Lower leg skin (tissue), 4 donors: Measurements from ENCODE around the gene ABHD15. TPM values are rescaled to one million over a fixed set of nuclear protein-coding genes. Genes with fewer than 3 reads are reported as not detected.

Source experiments
- DNase-seq, 2 donors: peaks; one replicate each; pipeline ENCODE4 v3.0.0-alpha.2; 2019; ENCODE audit warnings: low spot score in 2 of 2
- H3K4me3 ChIP-seq: fragments of 200-600 bp; sonication (generic); 2 replicates; pipeline ENCODE4 v1.5.1; 2017; ENCODE audit warnings: mild to moderate bottlenecking, low read depth; ENCODE audit not compliant: poor library complexity, severe bottlenecking
- CTCF ChIP-seq, 3 donors: fragments of 450-650 bp; IDR thresholded peaks; one replicate each; pipeline ENCODE4 v1.5.1; 2016; ENCODE audit warnings: antibody characterized with exemption in 3 of 3, mild to moderate bottlenecking in 3 of 3, moderate library complexity in 2 of 3
- POLR2A ChIP-seq, 2 donors: fragments of 450-650 bp; IDR thresholded peaks; one replicate each; pipeline ENCODE4 v1.6.1; 2016 to 2017; ENCODE audit warnings: antibody characterized with exemption in 2 of 2, mild to moderate bottlenecking in 1 of 2, moderate library complexity in 1 of 2
- WGBS, 2 donors: methylation state at CpG; one replicate each; pipeline ENCODE4 v1.1.5; 2018; 5-methylcytosine and 5-hydroxymethylcytosine counted together
- intact Hi-C: fragments of 100-400 bp; cut with DNase I; formaldehyde crosslinking; loops from one replicate; pipeline ENCODE4 v1.15.0; 2023; ENCODE audit warnings: low total_unique reads
- total RNA-seq, 4 donors: library from RNA; depleted of rRNA; stranded (reverse); fragments of >200 nt; gene quantifications; one replicate each; pipeline ENCODE4 v1.1.0, GENCODE V29; 2016

The ABHD15 gene
- total RNA-seq, 4 donors from 2014 or later = 4.1 to 10.4 (median 7.5) TPM

- peak within 1 kb of the TSS; percentile 68 for H3K4me3 ChIP-seq
- WGBS, 2 donors = 2 to 4% methylated on average over 18 to 51 of the region's 85 CpGs
- intact Hi-C loops = no loop called here
- TF ChIP-seq CTCF (IDR thresholded peaks at IDR 0.05) (no peak), POLR2A (IDR thresholded peaks at IDR 0.05) (no peak)
- peak; percentile 84 to 97 for DNase-seq
Observed at GRCh38 chr17:29568331-29569244, 1.8 kb upstream of the ABHD15 start, which contains the start of gene TP53I13. Gene TP53I13, plus strand, starts transcription at chr17:29568701. Its CDS starts 58 bp downstream, at chr17:29568759.

- TF ChIP-seq POLR2A (IDR thresholded peaks at IDR 0.05) (no peak), CTCF (IDR thresholded peaks at IDR 0.05) (no peak)
- intact Hi-C loops = no loop called here
- WGBS, 2 donors = 0 to 1% methylated on average over 28 to 36 of the region's 63 CpGs
- peak overlapping the region; percentile 68 for H3K4me3 ChIP-seq
- peak; percentile 29 to 94 for DNase-seq
Observed at GRCh38 chr17:29567554-29568330, 905 bp upstream of the ABHD15 start.

- TF ChIP-seq CTCF (IDR thresholded peaks at IDR 0.05) (no peak), POLR2A (IDR thresholded peaks at IDR 0.05) (no peak)
- intact Hi-C loops = no loop called here
- 0 to 1% methylated on average over 22 to 24 of the region's 27 CpGs for WGBS, 2 donors
- no peak for DNase-seq
- peak overlapping the region; percentile 68 for H3K4me3 ChIP-seq
Observed at GRCh38 chr17:29567304-29567553, 392 bp upstream of the ABHD15 start.

GRCh38 chr17:29565643-29566472 is 979 bp downstream of the ABHD15 start:
- H3K4me3 ChIP-seq = peak overlapping the region; percentile 68
- 18 to 32% methylated on average over 32 to 51 of the region's 55 CpGs for WGBS, 2 donors
- DNase-seq = peak; percentile 16 to 91
- TF ChIP-seq POLR2A (IDR thresholded peaks at IDR 0.05) = no peak
- TF ChIP-seq CTCF (IDR thresholded peaks at IDR 0.05) = no peak
- intact Hi-C loops = no loop called here

GRCh38 chr17:29563816-29564215 is 3.0 kb downstream of the ABHD15 start:
- WGBS, 2 donors = 91 to 96% methylated on average over 3 of the region's 3 CpGs
- H3K4me3 ChIP-seq = no peak overlapping the region
- no peak for TF ChIP-seq POLR2A (IDR thresholded peaks at IDR 0.05)
- TF ChIP-seq CTCF (IDR thresholded peaks at IDR 0.05) = no peak
- intact Hi-C loops = no loop called here
- DNase-seq = no peak
